Lower lobe of right lung (tissue), 2 donors: ENCODE data around the gene SRGAP3. TPM values are rescaled to one million over a fixed set of nuclear protein-coding genes. Genes with fewer than 3 reads are reported as not detected.

ENCODE experiments used
- ATAC-seq, 2 donors: fragments of 200-7000 bp; cut with Tn5 transposase; one replicate each; pipeline ENCODE4 v1.9.1; 2020 to 2022; ENCODE audit warnings: mild to moderate bottlenecking in 2 of 2, moderate library complexity in 2 of 2
- DNase-seq: peaks from one replicate; pipeline ENCODE4 v3.0.0-alpha.2; 2020
- H3K27ac ChIP-seq: fragments of 200-600 bp; one replicate; pipeline ENCODE4 v1.8.0; 2022
- H3K27me3 ChIP-seq: fragments of 200-600 bp; one replicate; pipeline ENCODE4 v1.8.0; 2022; ENCODE audit warnings: low read depth
- H3K36me3 ChIP-seq: fragments of 200-600 bp; one replicate; pipeline ENCODE4 v1.8.0; 2022; ENCODE audit warnings: mild to moderate bottlenecking
- H3K4me1 ChIP-seq: fragments of 200-600 bp; one replicate; pipeline ENCODE4 v1.8.0; 2022
- H3K4me3 ChIP-seq: fragments of 200-600 bp; one replicate; pipeline ENCODE4 v1.8.0; 2022; ENCODE audit warnings: mild to moderate bottlenecking
- H3K9me3 ChIP-seq: fragments of 200-600 bp; one replicate; pipeline ENCODE4 v1.8.0; 2022
- CTCF ChIP-seq: fragments of 200-600 bp; IDR thresholded peaks from one replicate; pipeline ENCODE4 v1.8.0; 2022; ENCODE audit warnings: antibody characterized with exemption, mild to moderate bottlenecking
- intact Hi-C: fragments of 100-400 bp; cut with DNase I; formaldehyde crosslinking; loops from one replicate; pipeline ENCODE4 v1.11.0; 2022
- total RNA-seq: library from RNA; stranded (reverse); fragmentation: NEBNext Ultra II Directional; extraction: Animal tissue kit (Norgen Biotek cat#: 25700); gene quantifications from one replicate; pipeline ENCODE4 v1.2.1, GENCODE V29; 2021
- donor health status: DM: no; HTN: yes; CAD: no; lungs with severe emphysema.

SRGAP3 gene
- total RNA-seq, 1 donor from 2014 or later, result 7.8 TPM

DNA sequence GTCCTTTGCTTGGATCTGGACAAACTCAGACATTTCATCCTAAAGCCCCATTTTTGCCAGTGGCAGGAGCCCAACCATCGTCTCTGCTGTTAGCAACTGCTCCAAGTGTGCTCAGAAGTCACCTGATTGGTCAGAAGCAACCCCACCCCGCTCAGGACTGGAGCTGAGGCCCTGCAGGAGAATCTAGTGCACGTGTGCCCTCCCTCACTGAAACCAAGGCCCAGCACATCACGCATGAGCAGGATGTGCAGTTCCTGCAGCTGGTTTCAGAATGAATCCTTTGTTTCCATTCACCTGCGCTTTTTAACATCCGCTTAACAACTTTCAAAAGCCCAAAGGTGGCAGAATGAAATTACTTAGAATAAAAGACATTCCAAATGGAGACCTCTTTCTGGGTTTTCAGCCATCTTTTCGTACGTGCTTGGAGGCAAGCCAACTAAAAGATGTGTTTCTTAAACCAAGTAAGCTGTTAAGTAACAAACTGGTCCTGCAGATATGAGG, 81.2 kb downstream of the SRGAP3 start:
- DNase-seq, result no peak

DNA sequence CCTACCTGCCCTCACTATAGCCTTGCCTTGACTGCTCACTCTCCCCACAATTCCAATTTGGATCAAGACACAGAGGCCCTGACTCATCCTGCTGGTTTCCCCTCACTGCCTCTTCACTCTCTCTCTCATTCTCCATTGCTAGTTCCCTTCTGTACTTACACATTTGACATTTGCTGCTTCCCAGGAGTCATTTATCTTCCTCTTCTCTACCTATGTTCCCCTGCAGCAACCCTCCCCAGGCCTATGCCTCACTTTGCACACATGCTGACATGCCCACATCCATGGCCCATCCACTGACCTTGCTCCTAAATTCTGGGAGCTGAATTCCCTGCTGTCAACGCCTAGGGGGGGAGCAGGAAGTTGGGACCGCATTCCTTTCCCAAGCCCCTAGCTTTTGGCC, 82.2 kb downstream of the SRGAP3 start:
- H3K4me3 ChIP-seq, result no peak overlapping the region
- H3K27ac ChIP-seq, result no peak overlapping the region
- ATAC-seq, result no peak
- intact Hi-C loops, result no loop called here
- TF ChIP-seq CTCF, result no peak
- no peaks in the 10 kb centered on the region for H3K4me1 ChIP-seq
- H3K9me3 ChIP-seq, result no peaks in the 10 kb centered on the region
- H3K36me3 ChIP-seq, result no peaks in the 10 kb centered on the region
- H3K27me3 ChIP-seq, result no peaks in the 10 kb centered on the region
- DNase-seq, result no peak

More for the DNA sequence above, 81.2 kb downstream of the SRGAP3 start:
- Histone ChIP-seq H3K27ac (no peak overlapping the region), H3K4me3 (no peak overlapping the region), H3K36me3 (no peaks in the 10 kb centered on the region), H3K27me3 (no peaks in the 10 kb centered on the region), H3K9me3 (no peaks in the 10 kb centered on the region), H3K4me1 (no peaks in the 10 kb centered on the region)
- intact Hi-C loops, result no loop called here
- ATAC-seq, result no peak
- TF ChIP-seq CTCF, result no peak

GRCh38 chr3:9165421-9165820, 84.0 kb downstream of the SRGAP3 start:
- Histone ChIP-seq H3K27ac (no peak overlapping the region), H3K27me3 (no peaks in the 10 kb centered on the region), H3K36me3 (no peaks in the 10 kb centered on the region), H3K9me3 (no peaks in the 10 kb centered on the region), H3K4me1 (no peaks in the 10 kb centered on the region), H3K4me3 (no peak overlapping the region)
- TF ChIP-seq CTCF, result no peak
- ATAC-seq, result no peak
- no peak for DNase-seq
- intact Hi-C loops, result no loop called here

- DNase-seq (no peak), ATAC-seq (no peak)
- Histone ChIP-seq H3K36me3 (no peaks in the 10 kb centered on the region), H3K27me3 (no peaks in the 10 kb centered on the region), H3K4me3 (no peak overlapping the region), H3K4me1 (no peaks in the 10 kb centered on the region), H3K27ac (no peak overlapping the region), H3K9me3 (no peaks in the 10 kb centered on the region)
- intact Hi-C loops, result no loop called here
- no peak for TF ChIP-seq CTCF
Measured at GRCh38 chr3:9163289-9163688, 86.2 kb downstream of the SRGAP3 start.

DNA sequence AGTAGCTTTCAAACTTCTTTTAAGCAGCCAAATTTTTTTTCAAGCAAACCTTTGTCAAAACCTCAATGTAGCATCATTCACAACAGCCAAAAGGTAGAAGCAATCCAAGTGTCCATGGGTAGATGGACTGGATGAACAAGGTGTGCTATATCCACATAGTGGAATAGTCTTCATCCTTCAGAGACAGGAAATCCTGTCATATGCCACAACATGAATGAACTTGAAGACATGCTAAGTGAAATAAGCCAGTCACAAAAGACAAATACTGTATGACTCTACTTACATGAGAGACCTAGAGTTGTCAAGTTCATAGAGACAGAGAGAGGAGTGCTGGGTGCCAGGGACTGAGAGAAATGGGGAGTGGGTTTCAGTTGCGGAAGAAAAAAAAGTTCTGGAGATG, 87.6 kb downstream of the SRGAP3 start:
- H3K27ac ChIP-seq, result no peak overlapping the region
- H3K36me3 ChIP-seq, result no peaks in the 10 kb centered on the region
- H3K4me1 ChIP-seq, result no peaks in the 10 kb centered on the region
- no peaks in the 10 kb centered on the region for H3K27me3 ChIP-seq
- no peak for TF ChIP-seq CTCF
- no peak for DNase-seq
- H3K4me3 ChIP-seq, result no peak overlapping the region
- H3K9me3 ChIP-seq, result no peaks in the 10 kb centered on the region
- intact Hi-C loops, result no loop called here
- no peak for ATAC-seq

DNA sequence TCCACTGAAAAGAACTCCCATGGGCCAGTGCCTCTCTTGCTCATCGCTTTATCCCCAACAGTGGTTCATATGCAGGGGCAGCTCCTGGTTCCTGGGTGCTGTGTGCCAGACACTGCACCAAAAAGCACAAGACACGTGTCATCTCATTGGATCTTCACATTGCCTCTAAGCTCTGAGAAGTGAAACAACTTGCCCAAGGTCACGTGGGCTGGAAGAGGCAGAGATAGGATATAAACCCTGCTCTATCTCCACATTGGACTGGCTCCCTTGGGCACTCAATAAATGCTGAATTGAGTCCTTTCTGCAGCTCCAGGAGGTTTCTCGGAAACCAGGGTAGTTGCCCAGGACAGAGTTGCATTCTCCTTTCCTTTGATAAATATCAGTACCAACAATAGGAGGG, 88.1 kb downstream of the SRGAP3 start:
- H3K36me3 ChIP-seq, result no peaks in the 10 kb centered on the region
- H3K4me3 ChIP-seq, result no peak overlapping the region
- no peak for DNase-seq
- H3K27me3 ChIP-seq, result no peaks in the 10 kb centered on the region
- no peaks in the 10 kb centered on the region for H3K9me3 ChIP-seq
- no peak for TF ChIP-seq CTCF
- ATAC-seq, result no peak
- no peaks in the 10 kb centered on the region for H3K4me1 ChIP-seq
- intact Hi-C loops, result no loop called here
- H3K27ac ChIP-seq, result no peak overlapping the region
